Measurements from ENCODE around the gene BCR.

- no peak for TF ChIP-seq POLR2A (IDR thresholded peaks at IDR 0.05)
- TF ChIP-seq, protein P1, sequence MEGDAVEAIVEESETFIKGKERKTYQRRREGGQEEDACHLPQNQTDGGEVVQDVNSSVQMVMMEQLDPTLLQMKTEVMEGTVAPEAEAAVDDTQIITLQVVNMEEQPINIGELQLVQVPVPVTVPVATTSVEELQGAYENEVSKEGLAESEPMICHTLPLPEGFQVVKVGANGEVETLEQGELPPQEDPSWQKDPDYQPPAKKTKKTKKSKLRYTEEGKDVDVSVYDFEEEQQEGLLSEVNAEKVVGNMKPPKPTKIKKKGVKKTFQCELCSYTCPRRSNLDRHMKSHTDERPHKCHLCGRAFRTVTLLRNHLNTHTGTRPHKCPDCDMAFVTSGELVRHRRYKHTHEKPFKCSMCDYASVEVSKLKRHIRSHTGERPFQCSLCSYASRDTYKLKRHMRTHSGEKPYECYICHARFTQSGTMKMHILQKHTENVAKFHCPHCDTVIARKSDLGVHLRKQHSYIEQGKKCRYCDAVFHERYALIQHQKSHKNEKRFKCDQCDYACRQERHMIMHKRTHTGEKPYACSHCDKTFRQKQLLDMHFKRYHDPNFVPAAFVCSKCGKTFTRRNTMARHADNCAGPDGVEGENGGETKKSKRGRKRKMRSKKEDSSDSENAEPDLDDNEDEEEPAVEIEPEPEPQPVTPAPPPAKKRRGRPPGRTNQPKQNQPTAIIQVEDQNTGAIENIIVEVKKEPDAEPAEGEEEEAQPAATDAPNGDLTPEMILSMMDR (IDR thresholded peaks at IDR 0.05), result no peak
These were observed 51.3 kb downstream of the BCR start for GRCh38 chr22:23231471-23232093.
